Thyroid gland (tissue), 4 donors: ENCODE measurements around the gene SZT2. TPM values are rescaled to one million over a fixed set of nuclear protein-coding genes. Genes with fewer than 3 reads are reported as not detected.

Experiments used
- DNase-seq, 2 donors: peaks; one replicate each; pipeline ENCODE4 v3.0.0-alpha.2; 2019
- H3K27ac ChIP-seq, 3 donors: fragments of 200-600 bp; sonication (generic); 1 replicate in 2 of 3; 2 replicates in 1 of 3; pipeline ENCODE4 v1.5.1; 2016 to 2019; ENCODE audit warnings: mild to moderate bottlenecking in 1 of 3, moderate library complexity in 1 of 3
- H3K27me3 ChIP-seq: fragments of 200-600 bp; sonication (generic); one replicate; pipeline ENCODE4 v1.5.1; 2019
- H3K36me3 ChIP-seq, 2 donors: fragments of 200-600 bp; sonication (generic); one replicate each; pipeline ENCODE4 v1.5.1; 2016 to 2019
- H3K4me1 ChIP-seq, 2 donors: fragments of 200-600 bp; sonication (generic); one replicate each; pipeline ENCODE4 v1.5.1; 2017 to 2019
- H3K4me3 ChIP-seq, 3 donors: fragments of 200-600 bp; sonication (generic); replicated peaks in 1 of 3; 1 replicate in 2 of 3; 2 replicates in 1 of 3; pipeline ENCODE4 v1.5.1; 2016; ENCODE audit warnings: mild to moderate bottlenecking in 1 of 3
- H3K9me3 ChIP-seq: fragments of 200-600 bp; sonication (generic); one replicate; pipeline ENCODE4 v1.5.1; 2017
- POLR2A ChIP-seq, 2 donors: fragments of 450-650 bp; IDR thresholded peaks; one replicate each; pipeline ENCODE4 v1.6.1; 2017; ENCODE audit warnings: antibody characterized with exemption in 2 of 2, mild to moderate bottlenecking in 2 of 2, moderate library complexity in 1 of 2
- WGBS, 2 donors: methylation state at CpG; one replicate each; pipeline ENCODE4 v1.1.5; 2017; 5-methylcytosine and 5-hydroxymethylcytosine counted together
- intact Hi-C: fragments of 100-400 bp; cut with DNase I; formaldehyde crosslinking; loops from one replicate; pipeline ENCODE4 v1.15.1; 2023
- total RNA-seq, 4 donors: library from RNA; depleted of rRNA; stranded (reverse); fragments of >200 nt; gene quantifications; one replicate each; pipeline ENCODE4 v1.2.3, GENCODE V29; 2016
- TF ChIP-seq, protein P1 (sequence below), 6 experiments: fragments of 200-600 bp in 3 of 6; fragments of 450-650 bp in 3 of 6; sonication (generic) in 3 of 6; IDR thresholded peaks; one replicate each; pipeline ENCODE4 v1.5.1; 2016 to 2019; ENCODE audit warnings: antibody characterized with exemption in 6 of 6, mild to moderate bottlenecking in 2 of 6, inconsistent platforms in 1 of 6, moderate library complexity in 1 of 6

The SZT2 gene
- total RNA-seq, 4 donors from 2014 or later, result 36.1 to 107 (median 58.2) TPM

GRCh38 chr1:43348343-43348808 lies 41.3 kb upstream of the SZT2 start:
- intact Hi-C loops, result no loop called here
- H3K27me3 ChIP-seq, result no peaks in the 10 kb centered on the region
- H3K36me3 ChIP-seq, result no peaks in the 10 kb centered on the region
- TF ChIP-seq POLR2A (IDR thresholded peaks at IDR 0.05), result no peak
- TF ChIP-seq, protein P1, sequence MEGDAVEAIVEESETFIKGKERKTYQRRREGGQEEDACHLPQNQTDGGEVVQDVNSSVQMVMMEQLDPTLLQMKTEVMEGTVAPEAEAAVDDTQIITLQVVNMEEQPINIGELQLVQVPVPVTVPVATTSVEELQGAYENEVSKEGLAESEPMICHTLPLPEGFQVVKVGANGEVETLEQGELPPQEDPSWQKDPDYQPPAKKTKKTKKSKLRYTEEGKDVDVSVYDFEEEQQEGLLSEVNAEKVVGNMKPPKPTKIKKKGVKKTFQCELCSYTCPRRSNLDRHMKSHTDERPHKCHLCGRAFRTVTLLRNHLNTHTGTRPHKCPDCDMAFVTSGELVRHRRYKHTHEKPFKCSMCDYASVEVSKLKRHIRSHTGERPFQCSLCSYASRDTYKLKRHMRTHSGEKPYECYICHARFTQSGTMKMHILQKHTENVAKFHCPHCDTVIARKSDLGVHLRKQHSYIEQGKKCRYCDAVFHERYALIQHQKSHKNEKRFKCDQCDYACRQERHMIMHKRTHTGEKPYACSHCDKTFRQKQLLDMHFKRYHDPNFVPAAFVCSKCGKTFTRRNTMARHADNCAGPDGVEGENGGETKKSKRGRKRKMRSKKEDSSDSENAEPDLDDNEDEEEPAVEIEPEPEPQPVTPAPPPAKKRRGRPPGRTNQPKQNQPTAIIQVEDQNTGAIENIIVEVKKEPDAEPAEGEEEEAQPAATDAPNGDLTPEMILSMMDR (IDR thresholded peaks at IDR 0.05), result no peak
- H3K9me3 ChIP-seq, result no peaks in the 10 kb centered on the region
- DNase-seq, result no peak
- peak overlapping the region in 2 of 3 donors; percentile 8 to 54 for H3K4me3 ChIP-seq
- peaks cover 16 to 21% of the 10 kb centered on the region in 2 donors for H3K4me1 ChIP-seq
- 21 to 81% methylated on average over 2 to 20 of the region's 22 CpGs for WGBS, 2 donors
- peak overlapping the region; percentile 94 to 99 (median 95) for H3K27ac ChIP-seq

DNA sequence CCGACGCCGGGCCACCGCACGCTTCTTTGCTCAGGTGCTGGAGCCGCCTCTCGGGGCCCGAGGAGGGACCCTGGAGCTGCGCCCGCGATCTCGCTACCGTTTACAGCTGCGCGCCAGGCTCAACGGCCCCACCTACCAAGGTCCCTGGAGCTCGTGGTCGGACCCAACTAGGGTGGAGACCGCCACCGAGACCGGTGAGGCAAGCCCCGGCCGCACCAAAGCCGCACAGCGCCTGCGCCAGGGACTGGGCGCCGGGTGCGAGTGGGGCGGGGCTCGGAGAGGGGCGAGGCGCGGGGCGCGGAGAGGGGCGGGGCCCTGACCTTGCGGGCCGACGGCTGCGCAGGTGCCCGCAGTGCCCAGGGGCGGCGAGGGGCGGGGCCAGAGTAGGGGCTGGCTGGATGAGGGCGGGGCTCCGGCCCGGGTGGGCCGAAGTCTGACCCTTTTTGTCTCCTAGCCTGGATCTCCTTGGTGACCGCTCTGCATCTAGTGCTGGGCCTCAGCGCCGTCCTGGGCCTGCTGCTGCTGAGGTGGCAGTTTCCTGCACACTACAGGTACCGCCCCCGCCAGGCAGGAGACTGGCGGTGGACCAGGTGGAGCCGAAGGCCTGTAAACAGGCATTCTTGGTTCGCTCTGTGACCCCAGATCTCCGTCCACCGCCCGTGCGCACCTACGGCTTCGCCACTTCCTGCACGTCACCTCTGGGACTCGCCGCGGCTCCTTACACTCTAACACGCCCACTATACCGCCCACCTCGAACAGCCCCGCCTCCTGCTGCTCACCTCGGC lies 40.7 kb upstream of the SZT2 start:
- no peaks in the 10 kb centered on the region for H3K27me3 ChIP-seq
- DNase-seq, result peak; percentile 95
- TF ChIP-seq POLR2A (IDR thresholded peaks at IDR 0.05), result peak; percentile 20 to 85
- TF ChIP-seq, protein P1 (IDR thresholded peaks at IDR 0.05), result no peak
- peak overlapping the region in 2 of 3 donors; percentile 8 to 54 for H3K4me3 ChIP-seq
- no peaks in the 10 kb centered on the region for H3K9me3 ChIP-seq
- no peaks in the 10 kb centered on the region for H3K36me3 ChIP-seq
- 9 to 16% methylated on average over 13 to 14 of the region's 72 CpGs for WGBS, 2 donors
- peak overlapping the region; percentile 94 to 99 (median 95) for H3K27ac ChIP-seq
- intact Hi-C loops, result no loop called here
- H3K4me1 ChIP-seq, result peaks cover 16 to 21% of the 10 kb centered on the region in 2 donors

GRCh38 chr1:43349594-43350306 lies 39.9 kb upstream of the SZT2 start:
- WGBS, 2 donors, result 35 to 37% methylated on average over 11 of the region's 11 CpGs

DNA sequence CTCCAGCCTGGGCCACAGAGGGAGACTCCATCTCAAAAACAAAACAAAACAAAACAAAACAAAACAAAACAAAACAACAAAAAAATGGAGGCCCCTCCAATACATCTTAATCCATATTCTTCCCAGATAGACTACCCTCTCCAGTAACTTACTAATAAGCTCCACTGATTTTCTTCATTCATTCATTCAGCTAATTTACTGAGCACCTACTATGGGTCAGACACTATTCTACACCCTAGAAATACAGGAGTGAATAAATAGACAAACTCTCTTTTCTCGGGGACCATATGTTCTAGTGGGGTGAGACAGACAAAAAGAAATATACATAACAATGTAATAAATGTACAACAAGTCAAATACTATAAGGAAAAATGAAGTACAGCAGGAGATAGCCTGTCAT lies 38.7 kb upstream of the SZT2 start:
- no peak overlapping the region for H3K4me3 ChIP-seq
- WGBS, 2 donors, result 93 to 98% methylated on average over 1 of the region's 1 CpG
- H3K27me3 ChIP-seq, result no peaks in the 10 kb centered on the region
- no peaks in the 10 kb centered on the region for H3K9me3 ChIP-seq
- TF ChIP-seq, protein P1 (IDR thresholded peaks at IDR 0.05), result no peak
- no peak for TF ChIP-seq POLR2A (IDR thresholded peaks at IDR 0.05)
- no peak for DNase-seq
- no peak overlapping the region for H3K27ac ChIP-seq
- no peaks in the 10 kb centered on the region for H3K36me3 ChIP-seq
- peaks cover 16 to 21% of the 10 kb centered on the region in 2 donors for H3K4me1 ChIP-seq
- intact Hi-C loops, result no loop called here

More at GRCh38 chr1:43349594-43350306, 39.9 kb upstream of the SZT2 start:
- peak overlapping the region; percentile 94 to 99 (median 95) for H3K27ac ChIP-seq
- DNase-seq, result peak; percentile 78 to 84
- H3K4me1 ChIP-seq, result peaks cover 16 to 21% of the 10 kb centered on the region in 2 donors
- intact Hi-C loops, result no loop called here
- no peaks in the 10 kb centered on the region for H3K9me3 ChIP-seq
- H3K4me3 ChIP-seq, result no peak overlapping the region
- H3K36me3 ChIP-seq, result no peaks in the 10 kb centered on the region
- TF ChIP-seq POLR2A (IDR thresholded peaks at IDR 0.05), result peak in 1 of 2 donors; percentile 7
- TF ChIP-seq, protein P1 (IDR thresholded peaks at IDR 0.05), result no peak
- no peaks in the 10 kb centered on the region for H3K27me3 ChIP-seq
